Upper lobe of left lung (tissue), 4 donors: ENCODE data around the gene CNTNAP4.

ENCODE experiments used
- EP300 ChIP-seq, 4 donors: sonication (generic); formaldehyde crosslinking; IDR thresholded peaks; one replicate each; pipeline ENCODE4 v1.5.1; 2017; ENCODE audit warnings: antibody characterized with exemption in 4 of 4, control low read depth in 2 of 4
- POLR2AphosphoS5 ChIP-seq, 2 donors: sonication (generic); formaldehyde crosslinking; IDR thresholded peaks; one replicate each; pipeline ENCODE4 v1.5.1; 2017; ENCODE audit warnings: antibody characterized with exemption in 2 of 2
- TF ChIP-seq, protein P1 (sequence below), 6 experiments: fragments of 450-650 bp in 4 of 6; fragments of 200-600 bp in 2 of 6; sonication (generic) in 2 of 6; IDR thresholded peaks; one replicate each; pipeline ENCODE4 v1.5.1; 2016 to 2019; ENCODE audit warnings: antibody characterized with exemption in 6 of 6

GRCh38 chr16:76503091-76503490 is 225.9 kb downstream of the CNTNAP4 start:
- TF ChIP-seq, protein P1, sequence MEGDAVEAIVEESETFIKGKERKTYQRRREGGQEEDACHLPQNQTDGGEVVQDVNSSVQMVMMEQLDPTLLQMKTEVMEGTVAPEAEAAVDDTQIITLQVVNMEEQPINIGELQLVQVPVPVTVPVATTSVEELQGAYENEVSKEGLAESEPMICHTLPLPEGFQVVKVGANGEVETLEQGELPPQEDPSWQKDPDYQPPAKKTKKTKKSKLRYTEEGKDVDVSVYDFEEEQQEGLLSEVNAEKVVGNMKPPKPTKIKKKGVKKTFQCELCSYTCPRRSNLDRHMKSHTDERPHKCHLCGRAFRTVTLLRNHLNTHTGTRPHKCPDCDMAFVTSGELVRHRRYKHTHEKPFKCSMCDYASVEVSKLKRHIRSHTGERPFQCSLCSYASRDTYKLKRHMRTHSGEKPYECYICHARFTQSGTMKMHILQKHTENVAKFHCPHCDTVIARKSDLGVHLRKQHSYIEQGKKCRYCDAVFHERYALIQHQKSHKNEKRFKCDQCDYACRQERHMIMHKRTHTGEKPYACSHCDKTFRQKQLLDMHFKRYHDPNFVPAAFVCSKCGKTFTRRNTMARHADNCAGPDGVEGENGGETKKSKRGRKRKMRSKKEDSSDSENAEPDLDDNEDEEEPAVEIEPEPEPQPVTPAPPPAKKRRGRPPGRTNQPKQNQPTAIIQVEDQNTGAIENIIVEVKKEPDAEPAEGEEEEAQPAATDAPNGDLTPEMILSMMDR (IDR thresholded peaks at IDR 0.05) = no peak
- no peak for TF ChIP-seq EP300 (IDR thresholded peaks at IDR 0.05)
- TF ChIP-seq POLR2AphosphoS5 (IDR thresholded peaks at IDR 0.05) = no peak
